ENCODE measurements around the gene RNF114. TPM values are rescaled to one million over a fixed set of nuclear protein-coding genes. Genes with fewer than 3 reads are reported as not detected.
A peak's percentile ranks its signal among the peaks of the same experiment; 100 is the strongest.
"Not testable (repeated sequence)": the region's sequence is repeated elsewhere in the genome, so short reads cannot be mapped to it uniquely, and the experiment has no call there.

Gene RNF114
- total and polyA plus RNA-seq, 3 experiments from 2014 or later, result 64.0 to 112 (median 67.1) TPM

DNA sequence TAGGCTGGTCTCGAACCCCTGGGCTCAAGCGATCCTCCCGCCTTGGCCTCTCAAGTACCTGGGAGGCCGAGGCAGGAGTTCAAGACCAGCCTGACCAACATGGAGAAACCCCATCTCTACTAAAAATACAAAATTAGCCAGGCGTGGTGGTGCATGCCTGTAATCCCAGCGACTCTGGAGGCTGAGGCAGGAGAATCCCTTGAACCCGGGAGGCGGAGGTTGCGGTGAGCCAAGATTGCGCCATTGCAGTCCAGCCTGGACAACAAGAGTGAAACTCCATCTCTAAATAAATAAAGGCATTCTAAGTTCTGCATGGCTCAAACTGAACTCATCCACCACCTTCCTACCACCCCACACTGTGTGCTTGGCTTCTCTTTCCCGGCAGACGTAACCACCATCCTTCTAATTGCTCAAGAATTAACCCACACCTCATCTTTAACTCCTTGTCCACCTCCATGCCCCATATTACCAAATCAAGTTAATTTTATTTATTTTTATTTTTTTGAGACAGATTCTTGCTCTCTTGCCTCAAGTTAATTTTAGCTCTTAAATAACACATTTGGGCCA lies 19.7 kb downstream of the RNF114 start:
- POLR2A ChIA-PET; H3K9me3 Mint-ChIP-seq; H3K27me3 ChIP-seq (ENCODE audit: insufficient read depth, low read length, poor library complexity, severe bottlenecking); H3K4me3 ChIP-seq (ENCODE audit: low read length); H3K27me3 Mint-ChIP-seq; DNase-seq; H3K4me1 Mint-ChIP-seq; H3K27ac Mint-ChIP-seq; H3K9me3 ChIP-seq (ENCODE audit: low read length); H3K4me1 ChIP-seq (ENCODE audit: insufficient read depth, low read length); H3K27ac ChIP-seq (ENCODE audit: low read depth, low read length): not testable (repeated sequence)
- H3K4me3 Mint-ChIP-seq, result peak overlapping the region in 1 of 7 donors; percentile 40
- H3K36me3 ChIP-seq (ENCODE audit: insufficient read depth, low read length), result peaks cover 18% of the 10 kb centered on the region
- CTCF ChIA-PET, result interaction anchor here (1.3 kb wide), 1 partner anchor 9 kb away, joined by 4 read pairs; no protein-coding TSS in a partner anchor
- H3K36me3 Mint-ChIP-seq, result peaks cover 3 to 70% (median 16%) of the 10 kb centered on the region in 3 donors

- CTCF ChIA-PET, result interaction anchor here (0.7 to 1.3 kb wide), 2 partner anchors 8 to 22 kb away, joined by 3 to 4 read pairs; no protein-coding TSS in a partner anchor
These were observed 20.5 kb downstream of the RNF114 start for GRCh38 chr20:49956689-49957088.

GRCh38 chr20:49957089-49957938 lies 21.1 kb downstream of the RNF114 start:
- H3K36me3 ChIP-seq (ENCODE audit: insufficient read depth, low read length); DNase-seq; POLR2A ChIA-PET; H3K27me3 ChIP-seq (ENCODE audit: insufficient read depth, low read length, poor library complexity, severe bottlenecking); H3K9me3 Mint-ChIP-seq; H3K4me3 ChIP-seq (ENCODE audit: low read length); H3K4me1 Mint-ChIP-seq; H3K27ac ChIP-seq (ENCODE audit: low read depth, low read length); H3K27me3 Mint-ChIP-seq; H3K9me3 ChIP-seq (ENCODE audit: low read length); H3K4me1 ChIP-seq (ENCODE audit: insufficient read depth, low read length); H3K4me3 Mint-ChIP-seq: not testable (repeated sequence)
- Mint-ChIP-seq H3K27ac (peak overlapping the region in 4 of 8 donors; percentile 42 to 82 (median 69)), H3K36me3 (peaks cover 3 to 59% (median 13%) of the 10 kb centered on the region in 3 donors)
- CTCF ChIA-PET, result interaction anchor here (0.7 to 1.3 kb wide), 3 partner anchors 8 to 416 kb away, joined by 3 to 4 read pairs (median 3); no protein-coding TSS in a partner anchor

More at GRCh38 chr20:49956689-49957088, 20.5 kb downstream of the RNF114 start:
- H3K9me3 Mint-ChIP-seq, result no peaks in the 10 kb centered on the region
- Histone ChIP-seq H3K27me3 (ENCODE audit: insufficient read depth, low read length, poor library complexity, severe bottlenecking) (no peaks in the 10 kb centered on the region), H3K27ac (ENCODE audit: low read depth, low read length) (no peak overlapping the region), H3K36me3 (ENCODE audit: insufficient read depth, low read length) (peaks cover 16% of the 10 kb centered on the region), H3K4me1 (ENCODE audit: insufficient read depth, low read length) (no peaks in the 10 kb centered on the region), H3K9me3 (ENCODE audit: low read length) (no peaks in the 10 kb centered on the region), H3K4me3 (ENCODE audit: low read length) (no peak overlapping the region)
- peak overlapping the region in 1 of 8 donors; percentile 40 for H3K27ac Mint-ChIP-seq
- peaks cover 0 to 5% (median 1%) of the 10 kb centered on the region in 3 donors for H3K4me1 Mint-ChIP-seq
- no peak for DNase-seq
- no peaks in the 10 kb centered on the region for H3K27me3 Mint-ChIP-seq
- H3K36me3 Mint-ChIP-seq, result peaks cover 3 to 65% (median 14%) of the 10 kb centered on the region in 3 donors
- POLR2A ChIA-PET, result no interaction called here
- no peak overlapping the region for H3K4me3 Mint-ChIP-seq

GRCh38 chr20:49961413-49961812 lies 25.2 kb downstream of the RNF114 start:
- no peaks in the 10 kb centered on the region for H3K4me1 ChIP-seq (ENCODE audit: insufficient read depth, low read length)
- H3K27me3 ChIP-seq (ENCODE audit: insufficient read depth, low read length, poor library complexity, severe bottlenecking), result no peaks in the 10 kb centered on the region
- Mint-ChIP-seq H3K4me1 (peaks cover 0 to 5% (median 1%) of the 10 kb centered on the region in 3 donors), H3K36me3 (peaks cover 3 to 29% (median 5%) of the 10 kb centered on the region in 3 donors), H3K4me3 (no peak overlapping the region), H3K9me3 (no peaks in the 10 kb centered on the region), H3K27ac (peak overlapping the region in 2 of 8 donors; percentile 6 to 88), H3K27me3 (no peaks in the 10 kb centered on the region)
- no peak overlapping the region for H3K4me3 ChIP-seq (ENCODE audit: low read length)
- no peaks in the 10 kb centered on the region for H3K9me3 ChIP-seq (ENCODE audit: low read length)
- ChIA-PET POLR2A (interaction anchor here (0.6 kb wide), 1 partner anchor 104 kb away, joined by 5 read pairs; no protein-coding TSS in a partner anchor), CTCF (no interaction called here)
- H3K27ac ChIP-seq (ENCODE audit: low read depth, low read length), result no peak overlapping the region
- DNase-seq, result no peak
- H3K36me3 ChIP-seq (ENCODE audit: insufficient read depth, low read length), result no peaks in the 10 kb centered on the region

DNA sequence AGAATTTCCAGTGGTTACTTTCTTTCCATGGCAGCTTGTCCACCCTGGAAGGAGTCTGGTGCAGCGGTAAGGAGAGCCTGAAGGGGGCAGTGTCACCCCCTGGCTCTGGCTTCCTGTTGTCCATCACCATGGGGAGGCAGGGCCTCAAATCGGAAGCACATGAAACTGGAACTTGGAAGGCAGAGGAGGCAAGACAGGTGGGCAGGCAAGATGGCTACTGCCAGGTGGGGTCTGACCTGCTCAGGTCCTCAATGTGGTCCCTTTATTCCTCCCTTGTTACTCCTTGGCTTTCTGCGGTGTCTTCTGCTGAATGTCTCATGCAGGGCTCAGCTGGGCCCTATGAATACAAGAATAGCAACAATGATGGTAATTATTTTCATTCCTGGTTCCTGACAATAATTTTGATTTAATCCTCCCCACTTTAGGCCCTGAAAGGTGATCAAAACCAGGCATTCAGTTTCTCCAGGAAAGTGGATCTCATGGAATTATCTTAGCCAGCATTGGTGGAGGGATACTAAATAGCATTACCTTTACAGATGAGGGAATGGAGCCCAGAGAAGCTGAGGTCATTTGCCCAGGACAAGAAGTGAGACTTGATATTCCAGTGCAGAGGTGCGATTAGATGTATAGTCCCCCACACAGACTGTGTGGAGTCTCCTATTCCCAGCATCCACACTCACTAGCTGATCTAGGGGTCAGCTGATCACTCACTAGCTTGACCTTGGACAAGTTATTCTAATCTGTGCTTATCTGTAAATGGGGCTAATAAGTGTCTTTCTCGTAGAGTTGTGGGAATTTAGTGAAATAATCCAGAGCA lies 29.0 kb downstream of the RNF114 start:
- POLR2A ChIA-PET, result no interaction called here
- H3K27me3 ChIP-seq (ENCODE audit: insufficient read depth, low read length, poor library complexity, severe bottlenecking), result no peaks in the 10 kb centered on the region

GRCh38 chr20:49965781-49966305 lies 29.6 kb downstream of the RNF114 start:
- no peak overlapping the region for H3K27ac Mint-ChIP-seq
- ChIA-PET POLR2A (no interaction called here), CTCF (interaction anchor here (1.4 to 4.6 kb wide), 3 partner anchors 10 to 15 kb away, joined by 3 to 25 read pairs (median 4); no protein-coding TSS in a partner anchor)
- no peak overlapping the region for H3K4me3 ChIP-seq (ENCODE audit: low read length)
- no peaks in the 10 kb centered on the region for H3K9me3 ChIP-seq (ENCODE audit: low read length)
- H3K36me3 Mint-ChIP-seq, result peaks cover 0 to 7% (median 0%) of the 10 kb centered on the region in 3 donors
- H3K36me3 ChIP-seq (ENCODE audit: insufficient read depth, low read length), result no peaks in the 10 kb centered on the region
- H3K27me3 Mint-ChIP-seq, result peaks cover 0 to 5% of the 10 kb centered on the region in 2 donors
- no peak overlapping the region for H3K4me3 Mint-ChIP-seq
- no peaks in the 10 kb centered on the region for H3K9me3 Mint-ChIP-seq
- H3K4me1 ChIP-seq (ENCODE audit: insufficient read depth, low read length), result no peaks in the 10 kb centered on the region
- no peaks in the 10 kb centered on the region for H3K27me3 ChIP-seq (ENCODE audit: insufficient read depth, low read length, poor library complexity, severe bottlenecking)
- H3K4me1 Mint-ChIP-seq, result no peaks in the 10 kb centered on the region
- DNase-seq, result no peak
- no peak overlapping the region for H3K27ac ChIP-seq (ENCODE audit: low read depth, low read length)

More for the DNA sequence above, 29.0 kb downstream of the RNF114 start:
- Mint-ChIP-seq H3K27ac (peak overlapping the region in 1 of 8 donors; percentile 15), H3K4me1 (no peaks in the 10 kb centered on the region), H3K36me3 (peaks cover 0 to 7% (median 0%) of the 10 kb centered on the region in 3 donors), H3K9me3 (no peaks in the 10 kb centered on the region), H3K27me3 (peaks cover 0 to 5% of the 10 kb centered on the region in 2 donors), H3K4me3 (no peak overlapping the region)
- Histone ChIP-seq H3K4me3 (ENCODE audit: low read length) (no peak overlapping the region), H3K36me3 (ENCODE audit: insufficient read depth, low read length) (no peaks in the 10 kb centered on the region), H3K9me3 (ENCODE audit: low read length) (no peaks in the 10 kb centered on the region), H3K4me1 (ENCODE audit: insufficient read depth, low read length) (no peaks in the 10 kb centered on the region), H3K27ac (ENCODE audit: low read depth, low read length) (no peak overlapping the region)
- CTCF ChIA-PET, result interaction anchor here (1.4 to 4.6 kb wide), 4 partner anchors 9 to 106 kb away, joined by 3 to 25 read pairs (median 4); no protein-coding TSS in a partner anchor
- no peak for DNase-seq

DNA sequence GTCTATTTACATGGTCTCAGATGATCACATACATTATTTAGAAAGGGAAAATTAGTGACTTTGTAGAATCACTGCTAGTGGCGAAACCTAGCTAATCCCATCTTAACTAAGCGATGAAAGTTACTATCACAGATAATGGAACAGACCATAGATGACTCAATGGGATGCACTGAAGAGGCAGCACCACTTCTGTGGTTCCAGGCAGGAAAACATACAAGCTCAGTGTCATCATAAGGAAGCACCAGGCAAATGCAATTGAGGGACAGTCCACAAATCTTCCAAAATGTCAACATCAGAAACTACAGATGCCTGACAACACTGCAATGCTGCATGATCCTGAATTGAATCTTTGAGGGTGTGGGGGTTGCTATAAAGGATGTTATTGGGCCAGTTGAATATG lies 30.7 kb downstream of the RNF114 start:
- no peaks in the 10 kb centered on the region for H3K36me3 ChIP-seq (ENCODE audit: insufficient read depth, low read length)
- Mint-ChIP-seq H3K9me3 (no peaks in the 10 kb centered on the region), H3K36me3 (peaks cover 0 to 4% (median 0%) of the 10 kb centered on the region in 3 donors), H3K27ac (no peak overlapping the region), H3K27me3 (peaks cover 0 to 5% of the 10 kb centered on the region in 2 donors), H3K4me3 (no peak overlapping the region), H3K4me1 (no peaks in the 10 kb centered on the region)
- DNase-seq, result no peak
- H3K9me3 ChIP-seq (ENCODE audit: low read length), result no peaks in the 10 kb centered on the region
- H3K4me1 ChIP-seq (ENCODE audit: insufficient read depth, low read length), result no peaks in the 10 kb centered on the region
- H3K27me3 ChIP-seq (ENCODE audit: insufficient read depth, low read length, poor library complexity, severe bottlenecking), result no peaks in the 10 kb centered on the region
- ChIA-PET POLR2A (no interaction called here), CTCF (interaction anchor here (0.7 to 4.6 kb wide), 2 partner anchors 12 to 427 kb away, joined by 3 to 25 read pairs; no protein-coding TSS in a partner anchor)
- no peak overlapping the region for H3K4me3 ChIP-seq (ENCODE audit: low read length)
- H3K27ac ChIP-seq (ENCODE audit: low read depth, low read length), result no peak overlapping the region
